CD14-positive monocyte (primary cell): ENCODE data around the gene PIK3AP1. TPM values are rescaled to one million over a fixed set of nuclear protein-coding genes. Genes with fewer than 3 reads are reported as not detected.
"Not testable (repeated sequence)": the region's sequence is repeated elsewhere in the genome, so short reads cannot be mapped to it uniquely, and the experiment has no call there.

Experiments used
- DNase-seq, 3 donors: peaks; one replicate each; pipeline ENCODE4 v3.0.0-alpha.2; 2011 to 2022
- H2AFZ ChIP-seq: 2 replicates; pipeline ENCODE4 v1.6.0; 2012; ENCODE audit warnings: mild to moderate bottlenecking, low read depth, low read length, inconsistent platforms; ENCODE audit not compliant: insufficient read depth, poor library complexity, severe bottlenecking
- H3K27ac ChIP-seq, 2 donors: 1 replicate in 1 of 2; 2 replicates in 1 of 2; pipeline ENCODE4 v1.5.1; 2012 to 2013; ENCODE audit warnings: low read length in 2 of 2, control low read depth in 1 of 2, inconsistent platforms in 1 of 2, low read depth in 1 of 2, mild to moderate bottlenecking in 1 of 2
- H3K27me3 ChIP-seq, 2 donors: one replicate each; pipeline versions ENCODE4 v1.6.0 to v1.6.1; 2011 to 2013; ENCODE audit warnings: low read length in 2 of 2; ENCODE audit not compliant: control insufficient read depth in 2 of 2, insufficient read depth in 2 of 2
- H3K36me3 ChIP-seq, 2 donors: replicated peaks in 1 of 2; 1 replicate in 1 of 2; 2 replicates in 1 of 2; pipeline versions ENCODE4 v1.5.1 to v1.6.1; 2012 to 2013; ENCODE audit warnings: low read length in 2 of 2, control low read depth in 1 of 2, inconsistent platforms in 1 of 2, mild to moderate bottlenecking in 1 of 2; ENCODE audit not compliant: insufficient read depth in 2 of 2, control insufficient read depth in 1 of 2
- H3K4me1 ChIP-seq, 2 donors: 1 replicate in 1 of 2; 2 replicates in 1 of 2; pipeline versions ENCODE4 v1.5.1 to v1.6.1; 2012 to 2013; ENCODE audit warnings: low read length in 2 of 2, control low read depth in 1 of 2, inconsistent platforms in 1 of 2, mild to moderate bottlenecking in 1 of 2, moderate library complexity in 1 of 2; ENCODE audit not compliant: insufficient read depth in 2 of 2, control insufficient read depth in 1 of 2
- H3K4me2 ChIP-seq: replicated peaks from 2 replicates; pipeline ENCODE3; 2012; ENCODE audit warnings: low read length, moderate library complexity, mild to moderate bottlenecking; ENCODE audit not compliant: poor library complexity, severe bottlenecking; ENCODE audit errors: extremely low read depth
- H3K4me3 ChIP-seq, 3 experiments: fragments of 200-600 bp in 1 of 3; sonication (generic) in 1 of 3; replicated peaks in 1 of 3; 1 replicate in 2 of 3; 2 replicates in 1 of 3; pipeline ENCODE4 v1.5.1; 2011 to 2013; ENCODE audit warnings: low read length in 3 of 3, mild to moderate bottlenecking in 3 of 3, control low read depth in 2 of 3, low read depth in 2 of 3, inconsistent platforms in 1 of 3, moderate library complexity in 1 of 3
- H3K79me2 ChIP-seq: 2 replicates; pipeline ENCODE4 v1.6.0; 2012; ENCODE audit warnings: mild to moderate bottlenecking, control low read depth, inconsistent platforms, low read length, moderate library complexity; ENCODE audit not compliant: insufficient read depth
- H3K9ac ChIP-seq: 2 replicates; pipeline ENCODE4 v1.6.0; 2017; ENCODE audit warnings: low read length, mild to moderate bottlenecking; ENCODE audit not compliant: insufficient read depth, poor library complexity, severe bottlenecking
- H3K9me3 ChIP-seq, 2 donors: replicated peaks in 1 of 2; 1 replicate in 1 of 2; 2 replicates in 1 of 2; pipeline versions ENCODE4 v1.5.1 to v1.6.1; 2012 to 2013; ENCODE audit warnings: low read length in 2 of 2, control low read depth in 1 of 2; ENCODE audit not compliant: control insufficient read depth in 1 of 2, insufficient read depth in 1 of 2
- H4K20me1 ChIP-seq: 2 replicates; pipeline ENCODE4 v1.6.0; 2012; ENCODE audit warnings: mild to moderate bottlenecking, low read length, control low read depth, moderate library complexity; ENCODE audit not compliant: insufficient read depth
- H3K27ac Mint-ChIP-seq, 7 donors: one replicate each; pipeline ENCODE4 v1.8.0; 2020; ENCODE audit warnings: mild to moderate bottlenecking in 7 of 7, mixed read lengths in 7 of 7, moderate library complexity in 6 of 7, inconsistent platforms in 2 of 7
- H3K27me3 Mint-ChIP-seq, 3 donors: one replicate each; pipeline ENCODE4 v1.8.0; 2021 to 2022; ENCODE audit warnings: low read depth in 3 of 3, mild to moderate bottlenecking in 3 of 3, mixed read lengths in 3 of 3, moderate library complexity in 3 of 3, inconsistent platforms in 1 of 3
- H3K36me3 Mint-ChIP-seq, 2 donors: one replicate each; pipeline ENCODE4 v1.8.0; 2020; ENCODE audit warnings: mixed read lengths in 2 of 2, inconsistent platforms in 1 of 2, mild to moderate bottlenecking in 1 of 2
- H3K4me1 Mint-ChIP-seq: one replicate; pipeline ENCODE4 v1.8.0; 2020; ENCODE audit warnings: mild to moderate bottlenecking, mixed read lengths
- H3K4me3 Mint-ChIP-seq, 2 donors: one replicate each; pipeline ENCODE4 v1.8.0; 2020; ENCODE audit warnings: mild to moderate bottlenecking in 2 of 2, mixed read lengths in 2 of 2, moderate library complexity in 1 of 2
- H3K9me3 Mint-ChIP-seq, 7 donors: one replicate each; pipeline ENCODE4 v1.8.0; 2020 to 2022; ENCODE audit warnings: mixed read lengths in 7 of 7, mild to moderate bottlenecking in 6 of 7, moderate library complexity in 6 of 7, inconsistent platforms in 2 of 7
- CTCF ChIP-seq: fragments of 200-600 bp; IDR thresholded peaks from one replicate; pipeline ENCODE4 v1.8.0; 2022; ENCODE audit warnings: antibody characterized with exemption, mild to moderate bottlenecking
- WGBS: methylation state at CpG from one replicate; pipeline ENCODE4 v1.1.5; 2013; ENCODE audit warnings: missing lambda C conversion rate; ENCODE audit not compliant: insufficient coverage; 5-methylcytosine and 5-hydroxymethylcytosine counted together
- intact Hi-C, 2 donors: fragments of 100-400 bp; cut with micrococcal nuclease; formaldehyde crosslinking; loops; one replicate each; pipeline versions ENCODE4 v1.15.0 to v1.15.1; 2023
- polyA plus RNA-seq, 3 donors: library from polyadenylated mRNA; depleted of rRNA in 1 of 3; unstranded in 2 of 3; stranded (reverse) in 1 of 3; fragments of 300-500 nt in 2 of 3; fragments of >200 nt in 1 of 3; fragmentation: Illumina TruSeq in 2 of 3; gene quantifications; 1 replicate in 2 of 3; 2 replicates in 1 of 3; pipeline ENCODE4 v1.2.3, GENCODE V29; 2012 to 2021

PIK3AP1 gene
- polyA plus RNA-seq, 3 donors, result 95.5 to 157 (median 112) TPM

DNA sequence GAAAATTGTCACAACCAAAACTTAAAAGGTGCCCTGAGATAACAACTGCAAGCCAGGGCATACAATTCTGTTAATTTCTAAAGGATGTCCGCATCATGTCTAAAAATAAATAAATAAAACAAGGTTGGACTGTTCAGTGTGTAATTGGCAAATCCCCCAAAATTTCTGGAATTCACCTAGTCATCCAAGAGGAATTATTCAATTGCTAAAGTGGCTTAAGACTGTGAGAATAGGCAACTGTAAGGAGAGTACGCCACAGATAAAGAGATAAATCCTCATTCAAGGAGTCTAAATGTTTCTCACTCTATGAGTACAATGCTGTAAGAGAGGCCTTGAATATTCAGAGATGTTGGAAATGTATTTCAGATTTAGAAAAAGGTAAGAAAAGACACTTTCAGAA is 37.2 kb downstream of the PIK3AP1 start:
- H3K4me1 Mint-ChIP-seq, result peaks cover 63% of the 10 kb centered on the region
- intact Hi-C loops, result no loop called here
- Histone ChIP-seq H3K4me1 (peaks cover 50 to 55% of the 10 kb centered on the region in 2 donors), H3K9me3 (no peaks in the 10 kb centered on the region), H3K9ac (no peak overlapping the region), H3K4me3 (no peak overlapping the region), H3K36me3 (peaks cover 0 to 19% of the 10 kb centered on the region in 2 donors), H3K4me2 (no peak overlapping the region), H3K79me2 (peaks cover 98% of the 10 kb centered on the region), H3K27ac (no peak overlapping the region), H3K27me3 (no peaks in the 10 kb centered on the region), H2AFZ (no peak overlapping the region), H4K20me1 (peaks cover 89% of the 10 kb centered on the region)
- TF ChIP-seq CTCF, result no peak
- H3K27me3 Mint-ChIP-seq, result no peaks in the 10 kb centered on the region
- peaks cover 0 to 2% (median 0%) of the 10 kb centered on the region in 7 donors for H3K9me3 Mint-ChIP-seq
- no peak overlapping the region for H3K4me3 Mint-ChIP-seq
- peak overlapping the region in 1 of 7 donors; percentile 0 for H3K27ac Mint-ChIP-seq
- H3K36me3 Mint-ChIP-seq, result peaks cover 40 to 47% of the 10 kb centered on the region in 2 donors
- no CpG with 5 or more reads among the region's 2 CpGs for WGBS
- DNase-seq, result no peak

- Mint-ChIP-seq H3K36me3 (peaks cover 45 to 49% of the 10 kb centered on the region in 2 donors), H3K27me3 (peaks cover 0 to 2% (median 0%) of the 10 kb centered on the region in 3 donors), H3K27ac (peak overlapping the region in 5 of 7 donors; percentile 1 to 89 (median 55)), H3K9me3 (no peaks in the 10 kb centered on the region), H3K4me3 (no peak overlapping the region), H3K4me1 (peaks cover 58% of the 10 kb centered on the region)
- TF ChIP-seq CTCF, result no peak
- Histone ChIP-seq H3K4me2 (no peak overlapping the region), H3K9ac (no peak overlapping the region), H3K27me3 (no peaks in the 10 kb centered on the region), H3K4me3 (no peak overlapping the region), H3K4me1 (peaks cover 35 to 44% of the 10 kb centered on the region in 2 donors), H3K79me2 (peaks cover 100% of the 10 kb centered on the region), H2AFZ (no peak overlapping the region), H3K9me3 (no peaks in the 10 kb centered on the region), H3K27ac (peak overlapping the region in 1 of 2 donors; percentile 22), H4K20me1 (peaks cover 87% of the 10 kb centered on the region), H3K36me3 (peaks cover 0 to 19% of the 10 kb centered on the region in 2 donors)
- intact Hi-C loops, result no loop called here
- peak in 2 of 3 donors; percentile 58 to 74 for DNase-seq
- 5% methylated on average over 2 of the region's 3 CpGs for WGBS
Observed at GRCh38 chr10:96681524-96681923, 38.8 kb downstream of the PIK3AP1 start.

DNA sequence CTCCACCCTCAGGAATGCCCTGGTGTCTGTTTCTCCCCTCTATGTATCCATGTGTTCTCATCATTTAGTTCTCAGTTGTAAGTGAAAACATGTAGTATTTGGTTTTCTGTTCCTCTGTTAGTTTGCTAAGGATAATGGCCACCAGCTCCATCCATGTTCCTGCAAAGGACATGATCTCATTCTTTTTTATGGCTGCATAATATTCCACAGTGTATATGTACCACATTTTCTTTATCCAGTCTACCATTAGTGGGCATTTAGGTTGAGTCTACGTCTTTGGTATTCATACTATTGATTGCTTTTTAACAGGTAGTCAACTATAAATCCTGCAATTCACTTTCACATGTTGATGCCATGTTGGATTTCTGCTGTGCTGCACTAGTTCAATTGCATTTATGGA is 39.9 kb downstream of the PIK3AP1 start:
- intact Hi-C loops, H3K9ac ChIP-seq, H3K9me3 Mint-ChIP-seq, H3K27me3 Mint-ChIP-seq, H3K4me3 ChIP-seq, H2AFZ ChIP-seq, H3K27ac ChIP-seq, DNase-seq, H3K27me3 ChIP-seq, H3K4me3 Mint-ChIP-seq, H3K9me3 ChIP-seq, H3K4me2 ChIP-seq: not testable (repeated sequence)
- WGBS, result no CpG with 5 or more reads among the region's 1 CpG
- peaks cover 31 to 44% of the 10 kb centered on the region in 2 donors for H3K4me1 ChIP-seq
- peaks cover 100% of the 10 kb centered on the region for H3K79me2 ChIP-seq
- peaks cover 85% of the 10 kb centered on the region for H4K20me1 ChIP-seq
- H3K36me3 Mint-ChIP-seq, result peaks cover 52 to 53% of the 10 kb centered on the region in 2 donors
- H3K4me1 Mint-ChIP-seq, result peaks cover 54% of the 10 kb centered on the region
- peak overlapping the region in 1 of 7 donors; percentile 4 for H3K27ac Mint-ChIP-seq
- peaks cover 0 to 19% of the 10 kb centered on the region in 2 donors for H3K36me3 ChIP-seq
